ENCODE results near the gene ARHGAP19. TPM values are rescaled to one million over a fixed set of nuclear protein-coding genes. Genes with fewer than 3 reads are reported as not detected.
A peak's percentile ranks its signal among the peaks of the same experiment; 100 is the strongest.

The ARHGAP19 gene
- total and polyA plus RNA-seq, 2 donors from 2014 or later, result 5.3 to 10.6 TPM

DNA sequence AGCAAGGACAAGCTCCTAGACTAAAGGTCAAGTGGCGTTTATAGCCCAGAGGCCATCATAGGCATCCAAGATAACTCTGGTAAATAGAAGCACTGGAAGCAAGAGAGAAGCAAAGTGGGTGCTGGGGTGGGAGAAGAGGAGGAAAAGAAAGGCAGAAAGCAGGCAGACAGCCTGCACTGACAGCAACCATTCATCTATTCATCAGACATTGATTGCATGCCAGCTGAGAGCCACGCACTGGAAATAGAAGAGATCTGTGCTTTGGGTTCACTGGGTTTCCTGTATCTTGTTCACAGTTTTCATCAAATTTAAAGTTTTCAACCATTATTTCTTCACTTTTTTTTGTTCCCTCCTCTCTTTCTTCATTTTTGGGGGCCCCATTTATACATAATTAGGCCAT lies 102.0 kb downstream of the ARHGAP19 start:
- FAIRE-seq (no peak), DNase-seq (no peak)
- TF ChIP-seq, protein P1, sequence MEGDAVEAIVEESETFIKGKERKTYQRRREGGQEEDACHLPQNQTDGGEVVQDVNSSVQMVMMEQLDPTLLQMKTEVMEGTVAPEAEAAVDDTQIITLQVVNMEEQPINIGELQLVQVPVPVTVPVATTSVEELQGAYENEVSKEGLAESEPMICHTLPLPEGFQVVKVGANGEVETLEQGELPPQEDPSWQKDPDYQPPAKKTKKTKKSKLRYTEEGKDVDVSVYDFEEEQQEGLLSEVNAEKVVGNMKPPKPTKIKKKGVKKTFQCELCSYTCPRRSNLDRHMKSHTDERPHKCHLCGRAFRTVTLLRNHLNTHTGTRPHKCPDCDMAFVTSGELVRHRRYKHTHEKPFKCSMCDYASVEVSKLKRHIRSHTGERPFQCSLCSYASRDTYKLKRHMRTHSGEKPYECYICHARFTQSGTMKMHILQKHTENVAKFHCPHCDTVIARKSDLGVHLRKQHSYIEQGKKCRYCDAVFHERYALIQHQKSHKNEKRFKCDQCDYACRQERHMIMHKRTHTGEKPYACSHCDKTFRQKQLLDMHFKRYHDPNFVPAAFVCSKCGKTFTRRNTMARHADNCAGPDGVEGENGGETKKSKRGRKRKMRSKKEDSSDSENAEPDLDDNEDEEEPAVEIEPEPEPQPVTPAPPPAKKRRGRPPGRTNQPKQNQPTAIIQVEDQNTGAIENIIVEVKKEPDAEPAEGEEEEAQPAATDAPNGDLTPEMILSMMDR (IDR thresholded peaks at IDR 0.05; ENCODE audit: borderline replicate concordance, extremely low read depth, insufficient read depth), result no peak
- intact Hi-C loops (cut with DNase I), result no loop called here
- Histone ChIP-seq H3K4me3 (ENCODE audit: low read length in 3 of 3) (no peak overlapping the region), H3K36me3 (ENCODE audit: control insufficient read depth in 2 of 3, insufficient read depth in 3 of 3, low read length in 3 of 3) (no peaks in the 10 kb centered on the region), H3K9ac (ENCODE audit: low read length in 3 of 3) (no peak overlapping the region), H3K4me1 (ENCODE audit: control insufficient read depth in 2 of 3, insufficient read depth in 2 of 3, low read depth in 1 of 3, low read length in 3 of 3) (peaks cover 0 to 4% (median 0%) of the 10 kb centered on the region in 3 donors), H3K9me3 (ENCODE audit: control insufficient read depth in 2 of 3, insufficient read depth in 1 of 3, low read length in 3 of 3) (no peaks in the 10 kb centered on the region), H3K27me3 (ENCODE audit: control insufficient read depth, insufficient read depth, low read length) (no peaks in the 10 kb centered on the region), H3K27ac (ENCODE audit: low read depth in 2 of 2, low read length in 2 of 2) (no peak overlapping the region)

DNA sequence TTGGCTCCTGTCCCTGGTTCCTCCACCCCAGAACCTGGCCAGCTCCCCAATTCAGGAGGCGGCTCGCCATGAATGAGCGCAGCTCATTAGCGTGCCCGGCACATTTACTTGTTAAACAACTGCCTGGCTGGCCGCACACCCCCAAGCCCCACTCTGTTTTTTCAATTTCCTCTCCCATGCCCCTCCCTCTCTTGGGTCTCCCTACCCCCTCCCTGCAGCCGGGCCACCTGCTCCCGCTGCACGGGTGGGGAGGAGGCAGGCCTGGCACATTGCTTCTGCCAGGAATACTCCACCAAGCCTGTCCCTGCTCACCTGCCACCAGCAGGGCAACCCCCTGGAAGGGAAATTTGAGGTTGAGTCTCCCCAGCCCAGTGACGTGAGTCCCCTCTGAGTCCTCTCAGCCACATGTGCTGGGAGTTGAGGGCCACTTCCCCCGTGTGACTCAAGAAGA lies 104.2 kb downstream of the ARHGAP19 start:
- Histone ChIP-seq H3K27me3 (ENCODE audit: control insufficient read depth, insufficient read depth, low read length) (peaks cover 4% of the 10 kb centered on the region), H3K27ac (ENCODE audit: low read depth in 2 of 2, low read length in 2 of 2) (no peak overlapping the region), H3K9me3 (ENCODE audit: control insufficient read depth in 2 of 3, insufficient read depth in 1 of 3, low read length in 3 of 3) (no peaks in the 10 kb centered on the region), H3K9ac (ENCODE audit: low read length in 3 of 3) (no peak overlapping the region), H3K36me3 (ENCODE audit: control insufficient read depth in 2 of 3, insufficient read depth in 3 of 3, low read length in 3 of 3) (no peaks in the 10 kb centered on the region), H3K4me3 (ENCODE audit: low read length in 3 of 3) (no peak overlapping the region), H3K4me1 (ENCODE audit: control insufficient read depth in 2 of 3, insufficient read depth in 2 of 3, low read depth in 1 of 3, low read length in 3 of 3) (peaks cover 0 to 6% (median 0%) of the 10 kb centered on the region in 3 donors)
- intact Hi-C loops (cut with DNase I), result no loop called here
- FAIRE-seq, result no peak
- TF ChIP-seq, protein P1 (IDR thresholded peaks at IDR 0.05; ENCODE audit: borderline replicate concordance, extremely low read depth, insufficient read depth), result no peak
- peak in 4 of 5 donors; percentile 63 to 74 (median 71) for DNase-seq

DNA sequence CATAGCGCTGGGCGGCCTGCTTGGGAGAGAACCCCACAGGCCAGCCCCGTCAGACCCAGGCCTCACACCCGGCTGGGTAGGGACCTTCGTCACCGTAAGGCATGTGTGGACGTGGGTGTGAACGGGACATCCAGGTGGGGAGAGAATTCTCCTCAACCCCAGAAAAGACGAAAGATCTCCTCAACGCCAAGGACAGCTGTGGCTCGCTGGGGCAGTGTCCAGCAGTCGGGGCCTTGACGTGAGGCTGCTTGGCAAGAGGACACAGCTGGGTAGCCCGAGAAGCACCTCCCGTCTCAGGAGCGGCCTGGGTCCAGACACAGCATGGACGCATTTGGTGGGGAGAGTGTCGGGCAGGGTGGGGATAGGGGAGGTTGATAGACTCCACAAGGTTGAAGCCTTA lies 105.5 kb downstream of the ARHGAP19 start:
- TF ChIP-seq, protein P1 (IDR thresholded peaks at IDR 0.05; ENCODE audit: borderline replicate concordance, extremely low read depth, insufficient read depth), result no peak
- intact Hi-C loops (cut with DNase I), result no loop called here
- FAIRE-seq, result no peak
- Histone ChIP-seq H3K36me3 (ENCODE audit: control insufficient read depth in 2 of 3, insufficient read depth in 3 of 3, low read length in 3 of 3) (no peaks in the 10 kb centered on the region), H3K4me1 (ENCODE audit: control insufficient read depth in 2 of 3, insufficient read depth in 2 of 3, low read depth in 1 of 3, low read length in 3 of 3) (peaks cover 0 to 6% (median 0%) of the 10 kb centered on the region in 3 donors), H3K27me3 (ENCODE audit: control insufficient read depth, insufficient read depth, low read length) (peaks cover 4% of the 10 kb centered on the region), H3K9me3 (ENCODE audit: control insufficient read depth in 2 of 3, insufficient read depth in 1 of 3, low read length in 3 of 3) (no peaks in the 10 kb centered on the region), H3K9ac (ENCODE audit: low read length in 3 of 3) (no peak overlapping the region), H3K27ac (ENCODE audit: low read depth in 2 of 2, low read length in 2 of 2) (no peak overlapping the region), H3K4me3 (ENCODE audit: low read length in 3 of 3) (no peak overlapping the region)
- peak in 1 of 5 donors; percentile 39 for DNase-seq
